Measurements from ENCODE around the gene LARP1B. TPM values are rescaled to one million over a fixed set of nuclear protein-coding genes. Genes with fewer than 3 reads are reported as not detected.
"Not testable (repeated sequence)": the region's sequence is repeated elsewhere in the genome, so short reads cannot be mapped to it uniquely, and the experiment has no call there.

Gene LARP1B
- total RNA-seq, 1 donor = 27.9 TPM

GRCh38 chr4:128068918-128069317, 7.8 kb downstream of the LARP1B start:
- TF ChIP-seq CTCF (IDR thresholded peaks at IDR 0.05; ENCODE audit: extremely low read depth, low read depth, low read length) = peak; percentile 45
- no peak overlapping the region for H2AFZ ChIP-seq (ENCODE audit: low read length)
- H3K4me1 ChIP-seq (ENCODE audit: insufficient read depth, low read length) = no peaks in the 10 kb centered on the region
- no peak for DNase-seq (ENCODE audit: insufficient read length, low spot score, missing footprints)
- H4K20me1 ChIP-seq (ENCODE audit: insufficient read depth, low read length) = peaks cover 16% of the 10 kb centered on the region
- no peaks in the 10 kb centered on the region for H3K27me3 ChIP-seq (ENCODE audit: insufficient read depth, low read length)
- no peaks in the 10 kb centered on the region for H3K36me3 ChIP-seq (ENCODE audit: insufficient read depth, low read length)
- peaks cover 78% of the 10 kb centered on the region for H3K79me2 ChIP-seq (ENCODE audit: insufficient read depth, low read length)
- no peak overlapping the region for H3K4me2 ChIP-seq (ENCODE audit: insufficient read depth, low read length)
- no peak overlapping the region for H3K27ac ChIP-seq (ENCODE audit: low read depth, low read length)
- no peaks in the 10 kb centered on the region for H3K9me3 ChIP-seq (ENCODE audit: low read depth, low read length)
- H3K4me3 ChIP-seq (ENCODE audit: insufficient read depth, low read length) = no peak overlapping the region

- no peak overlapping the region for H2AFZ ChIP-seq (ENCODE audit: low read length)
- no peak for TF ChIP-seq CTCF (IDR thresholded peaks at IDR 0.05; ENCODE audit: extremely low read depth, low read depth, low read length)
- peaks cover 22% of the 10 kb centered on the region for H3K79me2 ChIP-seq (ENCODE audit: insufficient read depth, low read length)
- H3K4me2 ChIP-seq (ENCODE audit: insufficient read depth, low read length) = no peak overlapping the region
- no peaks in the 10 kb centered on the region for H3K9me3 ChIP-seq (ENCODE audit: low read depth, low read length)
- DNase-seq (ENCODE audit: insufficient read length, low spot score, missing footprints) = no peak
- H3K27ac ChIP-seq (ENCODE audit: low read depth, low read length) = no peak overlapping the region
- H4K20me1 ChIP-seq (ENCODE audit: insufficient read depth, low read length) = no peaks in the 10 kb centered on the region
- no peak overlapping the region for H3K4me3 ChIP-seq (ENCODE audit: insufficient read depth, low read length)
- H3K4me1 ChIP-seq (ENCODE audit: insufficient read depth, low read length) = no peaks in the 10 kb centered on the region
- peaks cover 24% of the 10 kb centered on the region for H3K36me3 ChIP-seq (ENCODE audit: insufficient read depth, low read length)
- no peaks in the 10 kb centered on the region for H3K27me3 ChIP-seq (ENCODE audit: insufficient read depth, low read length)
Measured at GRCh38 chr4:128076464-128076863, 15.4 kb downstream of the LARP1B start.

GRCh38 chr4:128095293-128095692, 34.2 kb downstream of the LARP1B start:
- H2AFZ ChIP-seq (ENCODE audit: low read length); H3K27ac ChIP-seq (ENCODE audit: low read depth, low read length): not testable (repeated sequence)

GRCh38 chr4:128107766-128108165, 46.7 kb downstream of the LARP1B start:
- peaks cover 11% of the 10 kb centered on the region for H3K36me3 ChIP-seq (ENCODE audit: insufficient read depth, low read length)
- H3K27ac ChIP-seq (ENCODE audit: low read depth, low read length) = peak overlapping the region; percentile 48
- H3K9me3 ChIP-seq (ENCODE audit: low read depth, low read length) = no peaks in the 10 kb centered on the region
- peaks cover 2% of the 10 kb centered on the region for H3K4me1 ChIP-seq (ENCODE audit: insufficient read depth, low read length)
- no peaks in the 10 kb centered on the region for H4K20me1 ChIP-seq (ENCODE audit: insufficient read depth, low read length)
- no peak overlapping the region for H3K4me2 ChIP-seq (ENCODE audit: insufficient read depth, low read length)
- DNase-seq (ENCODE audit: insufficient read length, low spot score, missing footprints) = peak; percentile 61
- no peaks in the 10 kb centered on the region for H3K79me2 ChIP-seq (ENCODE audit: insufficient read depth, low read length)
- H3K27me3 ChIP-seq (ENCODE audit: insufficient read depth, low read length) = no peaks in the 10 kb centered on the region
- H2AFZ ChIP-seq (ENCODE audit: low read length) = no peak overlapping the region
- H3K4me3 ChIP-seq (ENCODE audit: insufficient read depth, low read length) = no peak overlapping the region
- TF ChIP-seq CTCF (IDR thresholded peaks at IDR 0.05; ENCODE audit: extremely low read depth, low read depth, low read length) = no peak

More at GRCh38 chr4:128095293-128095692, 34.2 kb downstream of the LARP1B start:
- not testable (repeated sequence) for H3K4me1 ChIP-seq (ENCODE audit: insufficient read depth, low read length); H3K4me2 ChIP-seq (ENCODE audit: insufficient read depth, low read length); H3K27me3 ChIP-seq (ENCODE audit: insufficient read depth, low read length); H3K9me3 ChIP-seq (ENCODE audit: low read depth, low read length); DNase-seq (ENCODE audit: insufficient read length, low spot score, missing footprints); H3K4me3 ChIP-seq (ENCODE audit: insufficient read depth, low read length); H3K79me2 ChIP-seq (ENCODE audit: insufficient read depth, low read length); H4K20me1 ChIP-seq (ENCODE audit: insufficient read depth, low read length)
- peaks cover 22% of the 10 kb centered on the region for H3K36me3 ChIP-seq (ENCODE audit: insufficient read depth, low read length)
